DMS 273 treated with DMSO at 0.1 percent for 48 hours (cell line): ENCODE data around the gene CYCS.

Experiments
- DNase-seq: peaks from one replicate; lab custom pipeline; 2025; lab: John Stamatoyannopoulos, UW

Gene CYCS

GRCh38 chr7:25125137-25125946, at the start of gene CYCS:
Gene CYCS, minus strand, starts transcription at chr7:25125260. Its CDS starts 1,141 bp downstream, at chr7:25124119.
- DNase-seq, result peak; percentile 100

GRCh38 chr7:25173184-25173583, 48.1 kb upstream of the CYCS start:
- DNase-seq, result no peak

GRCh38 chr7:25171516-25171915, 46.5 kb upstream of the CYCS start:
- DNase-seq, result no peak

- no peak for DNase-seq
Observed at GRCh38 chr7:25171071-25171470, 46.0 kb upstream of the CYCS start.

- DNase-seq, result no peak
Observed at GRCh38 chr7:25169683-25170082, 44.6 kb upstream of the CYCS start.

- no peak for DNase-seq
Observed at GRCh38 chr7:25168145-25168544, 43.1 kb upstream of the CYCS start.

GRCh38 chr7:25167262-25167843, 42.3 kb upstream of the CYCS start:
- no peak for DNase-seq

GRCh38 chr7:25159983-25160596, 35.0 kb upstream of the CYCS start:
- DNase-seq, result peak; percentile 16

- no peak for DNase-seq
Observed at GRCh38 chr7:25158966-25159365, 33.9 kb upstream of the CYCS start.

GRCh38 chr7:25151773-25152172, 26.7 kb upstream of the CYCS start:
- DNase-seq, result no peak

- DNase-seq, result no peak
Observed at GRCh38 chr7:25149836-25150235, 24.8 kb upstream of the CYCS start.

GRCh38 chr7:25148772-25149575, 23.9 kb upstream of the CYCS start:
- no peak for DNase-seq

GRCh38 chr7:25143763-25144162, 18.7 kb upstream of the CYCS start:
- no peak for DNase-seq

- no peak for DNase-seq
Observed at GRCh38 chr7:25139536-25139935, 14.5 kb upstream of the CYCS start.

GRCh38 chr7:25134358-25135010, 9.4 kb upstream of the CYCS start:
- DNase-seq, result no peak

GRCh38 chr7:25132430-25132829, 7.4 kb upstream of the CYCS start:
- no peak for DNase-seq

- no peak for DNase-seq
Observed at GRCh38 chr7:25126751-25127150, 1.7 kb upstream of the CYCS start.

- no peak for DNase-seq
Observed at GRCh38 chr7:25124465-25125136, 459 bp downstream of the CYCS start.

- no peak for DNase-seq
Observed at GRCh38 chr7:25122373-25122772, 2.7 kb downstream of the CYCS start.

- no peak for DNase-seq
Observed at GRCh38 chr7:25121599-25121998, 3.5 kb downstream of the CYCS start.

- no peak for DNase-seq
Observed at GRCh38 chr7:25119102-25119501, 6.0 kb downstream of the CYCS start.
